Neural progenitor cell (in vitro differentiated cells): Measurements from ENCODE around the gene OS9. TPM values are rescaled to one million over a fixed set of nuclear protein-coding genes. Genes with fewer than 3 reads are reported as not detected.

Experiments used
- DNase-seq: peaks from one replicate; pipeline ENCODE4 v3.0.0-alpha.2; 2016; ENCODE audit warnings: low spot score
- H2AFZ ChIP-seq: fragments of 200-600 bp; sonication (generic); replicated peaks from 2 replicates; pipeline ENCODE4 v1.6.1; 2016; ENCODE audit warnings: antibody characterized with exemption
- H3F3A ChIP-seq: fragments of 200-600 bp; sonication (generic); 2 replicates; pipeline ENCODE4 v1.6.1; 2016; ENCODE audit warnings: antibody characterized with exemption, low read depth
- H3K27ac ChIP-seq: fragments of 200-600 bp; sonication (generic); 2 replicates; pipeline ENCODE4 v1.5.1; 2016; ENCODE audit warnings: mild to moderate bottlenecking
- H3K27me3 ChIP-seq: fragments of 200-600 bp; sonication (generic); 2 replicates; pipeline ENCODE4 v1.6.1; 2016; ENCODE audit warnings: mild to moderate bottlenecking, moderate library complexity
- H3K36me3 ChIP-seq: fragments of 200-600 bp; sonication (generic); 2 replicates; pipeline ENCODE4 v1.5.1; 2016
- H3K4me1 ChIP-seq: fragments of 200-600 bp; sonication (generic); 2 replicates; pipeline ENCODE4 v1.6.1; 2016; ENCODE audit warnings: mixed run types
- H3K4me2 ChIP-seq: fragments of 200-600 bp; sonication (generic); 2 replicates; pipeline ENCODE4 v1.6.1; 2016
- H3K4me3 ChIP-seq: fragments of 200-600 bp; sonication (generic); 2 replicates; pipeline ENCODE4 v1.5.1; 2016
- H3K79me2 ChIP-seq: fragments of 200-600 bp; sonication (generic); 2 replicates; pipeline ENCODE4 v1.6.1; 2016; ENCODE audit warnings: low read depth
- H3K9ac ChIP-seq: fragments of 200-600 bp; sonication (generic); 2 replicates; pipeline ENCODE4 v1.6.1; 2016
- H3K9me3 ChIP-seq: fragments of 200-600 bp; sonication (generic); 2 replicates; pipeline ENCODE4 v1.5.1; 2016; ENCODE audit warnings: low read depth
- H4K20me1 ChIP-seq: fragments of 200-600 bp; sonication (generic); 2 replicates; pipeline ENCODE4 v1.6.1; 2016; ENCODE audit warnings: low read depth
- H3K27ac Mint-ChIP-seq: 3 replicates; pipeline ENCODE4 v1.8.0; 2021; ENCODE audit warnings: mixed read lengths
- H3K27me3 Mint-ChIP-seq: 2 replicates; pipeline ENCODE4 v1.8.0; 2022; ENCODE audit warnings: low read depth, mild to moderate bottlenecking, inconsistent platforms, moderate library complexity, mixed read lengths; ENCODE audit not compliant: insufficient read depth
- H3K36me3 Mint-ChIP-seq: 3 replicates; pipeline ENCODE4 v1.8.0; 2021; ENCODE audit warnings: mixed read lengths
- H3K4me1 Mint-ChIP-seq: 3 replicates; pipeline ENCODE4 v1.8.0; 2021; ENCODE audit warnings: mixed read lengths
- H3K4me3 Mint-ChIP-seq: 3 replicates; pipeline ENCODE4 v1.8.0; 2021; ENCODE audit warnings: mild to moderate bottlenecking, moderate library complexity, mixed read lengths
- H3K9me3 Mint-ChIP-seq: 3 replicates; pipeline ENCODE4 v1.8.0; 2020; ENCODE audit warnings: mixed read lengths
- CTCF ChIP-seq: fragments of 200-600 bp; sonication (generic); IDR thresholded peaks from 2 replicates; pipeline ENCODE4 v1.5.1; 2017; ENCODE audit warnings: antibody characterized with exemption, mild to moderate bottlenecking
- EZH2 ChIP-seq: fragments of 200-600 bp; sonication (generic); IDR thresholded peaks from 2 replicates; pipeline ENCODE4 v1.6.1; 2017; ENCODE audit warnings: antibody characterized with exemption, mild to moderate bottlenecking, moderate library complexity
- EZH2phosphoT487 ChIP-seq: fragments of 200-600 bp; sonication (generic); IDR thresholded peaks from 2 replicates; pipeline ENCODE4 v1.6.1; 2017; ENCODE audit warnings: antibody characterized with exemption
- total RNA-seq: library from RNA; depleted of rRNA; stranded (reverse); fragments of >200 nt; gene quantifications from 2 replicates; pipeline ENCODE4 v1.2.3, GENCODE V29; 2015; ENCODE audit warnings: low replicate concordance

OS9 gene
- total RNA-seq, 1 donor from 2014 or later: 113 TPM

- Histone ChIP-seq H3K27me3 (peaks cover 62% of the 10 kb centered on the region), H3F3A (peaks cover 31% of the 10 kb centered on the region), H3K4me3 (peak overlapping the region; percentile 44), H3K4me2 (peak overlapping the region; percentile 79), H3K9ac (no peak overlapping the region), H3K4me1 (peaks cover 24% of the 10 kb centered on the region), H3K36me3 (no peaks in the 10 kb centered on the region), H2AFZ (peak overlapping the region; percentile 88), H3K27ac (no peak overlapping the region), H3K79me2 (no peaks in the 10 kb centered on the region), H4K20me1 (peaks cover 53% of the 10 kb centered on the region), H3K9me3 (no peaks in the 10 kb centered on the region)
- H3K27me3 Mint-ChIP-seq: peaks cover 52% of the 10 kb centered on the region
- DNase-seq: peak; percentile 73
- peaks cover 15% of the 10 kb centered on the region for H3K36me3 Mint-ChIP-seq
- H3K9me3 Mint-ChIP-seq: peaks cover 2% of the 10 kb centered on the region
- no peak overlapping the region for H3K27ac Mint-ChIP-seq
- peak overlapping the region; percentile 50 for H3K4me3 Mint-ChIP-seq
- TF ChIP-seq EZH2phosphoT487 (peak; percentile 99), EZH2 (peak; percentile 99), CTCF (peak; percentile 51)
- H3K4me1 Mint-ChIP-seq: peaks cover 14% of the 10 kb centered on the region
Measured at GRCh38 chr12:57765003-57765697, 71.2 kb downstream of the OS9 start.

- peaks cover 18% of the 10 kb centered on the region for H3K36me3 Mint-ChIP-seq
- peak; percentile 85 for TF ChIP-seq EZH2phosphoT487
- TF ChIP-seq EZH2: peak; percentile 95
- TF ChIP-seq CTCF: no peak
- peaks cover 19% of the 10 kb centered on the region for H3K4me1 Mint-ChIP-seq
- H3K4me3 Mint-ChIP-seq: peak overlapping the region; percentile 76
- Histone ChIP-seq H3K36me3 (no peaks in the 10 kb centered on the region), H3K27ac (no peak overlapping the region), H3K9ac (no peak overlapping the region), H4K20me1 (peaks cover 46% of the 10 kb centered on the region), H3K79me2 (peaks cover 2% of the 10 kb centered on the region), H2AFZ (no peak overlapping the region), H3K9me3 (no peaks in the 10 kb centered on the region), H3K27me3 (peaks cover 62% of the 10 kb centered on the region), H3F3A (peaks cover 31% of the 10 kb centered on the region), H3K4me2 (peak overlapping the region; percentile 79), H3K4me3 (peak overlapping the region; percentile 44), H3K4me1 (peaks cover 24% of the 10 kb centered on the region)
- H3K9me3 Mint-ChIP-seq: peaks cover 2% of the 10 kb centered on the region
- H3K27ac Mint-ChIP-seq: no peak overlapping the region
- no peak for DNase-seq
- H3K27me3 Mint-ChIP-seq: peaks cover 52% of the 10 kb centered on the region
Measured at GRCh38 chr12:57765698-57766463, 71.9 kb downstream of the OS9 start.

- no peak within 1 kb of the TSS for H3K27ac ChIP-seq
- TF ChIP-seq CTCF: no peak
- TF ChIP-seq EZH2phosphoT487: no peak
- no peak for TF ChIP-seq EZH2
- no peak within 1 kb of the TSS for H3K27ac Mint-ChIP-seq
Measured at GRCh38 chr12:57766464-57767304, 72.8 kb downstream of the OS9 start, which contains the start of gene CYP27B1. CYP27B1 (minus strand) TSS chr12:57767078; CDS start chr12:57767041, 37 bp downstream.

More at GRCh38 chr12:57766464-57767304, 72.8 kb downstream of the OS9 start, which contains the start of gene CYP27B1:
- H3K4me2 ChIP-seq: peak within 1 kb of the TSS; percentile 79
- H3K4me1 Mint-ChIP-seq: peaks cover 26% of the 10 kb centered on the region
- H3F3A ChIP-seq: peaks cover 31% of the 10 kb centered on the region
- peaks cover 18% of the 10 kb centered on the region for H3K36me3 Mint-ChIP-seq
- peaks cover 38% of the 10 kb centered on the region for H4K20me1 ChIP-seq
- H3K9me3 ChIP-seq: no peaks in the 10 kb centered on the region
- H3K4me1 ChIP-seq: peaks cover 24% of the 10 kb centered on the region
- no peak within 1 kb of the TSS for H3K9ac ChIP-seq
- peaks cover 52% of the 10 kb centered on the region for H3K27me3 Mint-ChIP-seq
- H3K27me3 ChIP-seq: peaks cover 62% of the 10 kb centered on the region
- peak within 1 kb of the TSS; percentile 44 for H3K4me3 ChIP-seq
- H3K9me3 Mint-ChIP-seq: peaks cover 4% of the 10 kb centered on the region
- H3K4me3 Mint-ChIP-seq: peak within 1 kb of the TSS; percentile 76
- peaks cover 8% of the 10 kb centered on the region for H3K79me2 ChIP-seq
- H2AFZ ChIP-seq: no peak within 1 kb of the TSS
- no peaks in the 10 kb centered on the region for H3K36me3 ChIP-seq
- peak; percentile 79 for DNase-seq
